Brain microvascular endothelial cell (primary cell): ENCODE measurements around the gene ZNF771.
A peak's percentile ranks its signal among the peaks of the same experiment; 100 is the strongest.
"Not testable (repeated sequence)": the region's sequence is repeated elsewhere in the genome, so short reads cannot be mapped to it uniquely, and the experiment has no call there.

ENCODE experiments used
- DNase-seq: peaks from one replicate; pipeline ENCODE4 v3.0.0-alpha.2; 2020
- H3K27ac ChIP-seq: fragments of 250-450 bp; sonication (Bioruptor Pico); 2 replicates; pipeline ENCODE4 v1.5.1; 2020; ENCODE audit warnings: mild to moderate bottlenecking, moderate library complexity
- H3K27me3 ChIP-seq: fragments of 250-450 bp; sonication (Bioruptor Pico); replicated peaks from 2 replicates; pipeline ENCODE4 v1.5.1; 2020; ENCODE audit warnings: mild to moderate bottlenecking
- H3K36me3 ChIP-seq: fragments of 250-450 bp; sonication (Bioruptor Pico); replicated peaks from 2 replicates; pipeline ENCODE4 v1.5.1; 2020; ENCODE audit warnings: mild to moderate bottlenecking
- H3K4me3 ChIP-seq: 2 replicates; pipeline ENCODE4 v1.5.1; 2011; ENCODE audit warnings: low read depth, mild to moderate bottlenecking, control low read depth, low read length, moderate library complexity
- CTCF ChIP-seq: IDR thresholded peaks from 2 replicates; pipeline ENCODE4 v1.5.1; 2011; ENCODE audit warnings: low read depth, mild to moderate bottlenecking, moderate library complexity, low read length, control low read depth, inconsistent platforms; ENCODE audit errors: missing control alignments
- in situ Hi-C: cut with HindIII; loops from 2 replicates; pipeline ENCODE4 v1.10.0; 2017; ENCODE audit warnings: low sequenced_read_pairs, low pct_ligation_motif_present

ZNF771 gene

GRCh38 chr16:30382111-30382881, 25.1 kb upstream of the ZNF771 start, which contains the start of gene SEPTIN1:
Gene SEPTIN1, minus strand, starts transcription at chr16:30382561. Its CDS starts 19 bp downstream, at chr16:30382542.
- no peak within 1 kb of the TSS for H3K4me3 ChIP-seq
- no peak for DNase-seq
- no peaks in the 10 kb centered on the region for H3K36me3 ChIP-seq
- TF ChIP-seq CTCF: no peak
- no peak within 1 kb of the TSS for H3K27ac ChIP-seq
- no peaks in the 10 kb centered on the region for H3K27me3 ChIP-seq
- in situ Hi-C loops: no loop called here

- no peak for DNase-seq
- no peak for TF ChIP-seq CTCF
- no peak overlapping the region for H3K4me3 ChIP-seq
- H3K27ac ChIP-seq: no peak overlapping the region
- no peaks in the 10 kb centered on the region for H3K27me3 ChIP-seq
- in situ Hi-C loops: no loop called here
- no peaks in the 10 kb centered on the region for H3K36me3 ChIP-seq
Observed at GRCh38 chr16:30383521-30383920, 23.9 kb upstream of the ZNF771 start.

- DNase-seq: peak; percentile 52
- in situ Hi-C loops: no loop called here
- Histone ChIP-seq H3K36me3 (peaks cover 5% of the 10 kb centered on the region), H3K27ac (peak overlapping the region; percentile 73), H3K4me3 (peak overlapping the region; percentile 77), H3K27me3 (no peaks in the 10 kb centered on the region)
- TF ChIP-seq CTCF: no peak
Observed at GRCh38 chr16:30394592-30395154, 12.7 kb upstream of the ZNF771 start.

GRCh38 chr16:30395155-30395991, 12.0 kb upstream of the ZNF771 start, which contains the start of gene ZNF48:
Gene ZNF48, plus strand, starts transcription at chr16:30395420. Its CDS starts 375 bp downstream, at chr16:30395795.
- TF ChIP-seq CTCF: no peak
- in situ Hi-C loops: no loop called here
- Histone ChIP-seq H3K27me3 (no peaks in the 10 kb centered on the region), H3K4me3 (peak within 1 kb of the TSS; percentile 77), H3K36me3 (peaks cover 5% of the 10 kb centered on the region), H3K27ac (peak within 1 kb of the TSS; percentile 73)
- peak; percentile 74 for DNase-seq

GRCh38 chr16:30395992-30396585, 11.3 kb upstream of the ZNF771 start:
- H3K27me3 ChIP-seq: no peaks in the 10 kb centered on the region
- no peak for DNase-seq
- no peak overlapping the region for H3K27ac ChIP-seq
- peak overlapping the region; percentile 77 for H3K4me3 ChIP-seq
- H3K36me3 ChIP-seq: peaks cover 5% of the 10 kb centered on the region
- no peak for TF ChIP-seq CTCF
- in situ Hi-C loops: no loop called here

- H3K27ac ChIP-seq, in situ Hi-C loops, DNase-seq, H3K36me3 ChIP-seq, H3K27me3 ChIP-seq, H3K4me3 ChIP-seq: not testable (repeated sequence)
Observed at GRCh38 chr16:30396627-30397026, 10.8 kb upstream of the ZNF771 start.
